Measurements from ENCODE around the gene TOPORS.
"Not testable (repeated sequence)": the region's sequence is repeated elsewhere in the genome, so short reads cannot be mapped to it uniquely, and the experiment has no call there.

The TOPORS gene

DNA sequence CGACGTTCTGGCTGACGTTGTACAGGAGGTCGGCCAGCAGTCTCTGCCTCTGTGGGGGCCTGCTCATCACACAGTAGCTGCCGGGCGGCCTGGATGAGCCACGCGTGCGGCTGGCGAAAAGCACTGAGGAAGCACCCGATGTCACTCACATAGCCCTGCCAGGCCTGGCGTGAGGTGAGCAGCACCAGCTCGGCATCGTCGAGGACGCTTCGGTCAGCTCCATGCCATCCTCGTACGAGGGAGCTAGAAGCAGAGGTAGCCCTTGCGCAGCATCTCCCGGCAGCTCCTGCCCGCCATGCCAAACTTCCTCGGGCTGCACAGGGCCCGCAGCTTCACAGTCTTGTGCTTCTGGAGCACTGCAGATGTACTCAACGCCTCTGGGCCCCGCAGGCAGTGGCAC lies 14.4 kb upstream of the TOPORS start:
- DNase-seq (ENCODE audit: low read depth in 2 of 2) = no peak

DNA sequence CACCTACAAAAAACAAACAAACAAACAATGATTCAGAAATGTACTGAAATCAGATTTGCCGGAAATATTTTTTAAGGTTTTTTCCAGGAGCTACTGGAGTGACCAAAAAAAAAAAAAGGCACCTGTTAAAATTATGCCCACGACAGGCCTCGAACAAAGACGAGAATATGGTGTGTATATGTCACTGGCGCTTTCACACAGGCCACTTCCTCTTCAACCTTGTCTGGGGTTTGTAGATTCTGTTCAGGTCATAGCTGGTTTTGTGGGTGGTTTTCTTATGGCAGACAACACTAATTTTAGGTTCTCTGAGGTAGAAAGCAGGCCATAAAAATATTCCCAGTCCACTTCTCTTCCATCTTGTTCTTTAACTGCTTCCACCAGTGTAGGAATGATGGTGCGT lies 13.6 kb upstream of the TOPORS start:
- no peak for DNase-seq (ENCODE audit: low read depth in 2 of 2)

DNA sequence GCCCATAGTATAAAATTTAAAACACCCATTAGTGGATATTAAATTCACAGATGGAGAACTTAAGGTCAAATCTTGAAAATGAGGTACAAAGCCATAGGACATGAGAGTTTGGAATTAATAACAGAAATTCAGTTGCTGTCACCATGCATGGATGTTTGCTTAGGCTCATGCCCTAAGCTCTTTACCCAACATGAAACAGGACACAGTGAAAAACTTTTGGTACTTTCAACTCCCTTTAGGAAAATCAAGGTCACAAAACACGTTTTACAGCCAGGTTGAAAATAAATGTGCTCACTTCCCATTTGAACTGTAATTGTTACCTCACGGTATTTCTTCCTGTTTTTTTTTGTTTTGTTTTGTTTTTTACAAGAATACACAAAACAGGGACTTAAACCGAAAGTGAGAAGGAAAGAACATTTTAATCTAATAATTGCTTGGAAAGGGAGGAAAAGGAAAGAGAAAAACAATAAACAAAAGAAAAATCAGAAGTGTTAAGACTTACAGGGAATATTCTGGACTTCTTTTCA lies 6.1 kb upstream of the TOPORS start:
- DNase-seq (ENCODE audit: low read depth in 2 of 2) = no peak

DNA sequence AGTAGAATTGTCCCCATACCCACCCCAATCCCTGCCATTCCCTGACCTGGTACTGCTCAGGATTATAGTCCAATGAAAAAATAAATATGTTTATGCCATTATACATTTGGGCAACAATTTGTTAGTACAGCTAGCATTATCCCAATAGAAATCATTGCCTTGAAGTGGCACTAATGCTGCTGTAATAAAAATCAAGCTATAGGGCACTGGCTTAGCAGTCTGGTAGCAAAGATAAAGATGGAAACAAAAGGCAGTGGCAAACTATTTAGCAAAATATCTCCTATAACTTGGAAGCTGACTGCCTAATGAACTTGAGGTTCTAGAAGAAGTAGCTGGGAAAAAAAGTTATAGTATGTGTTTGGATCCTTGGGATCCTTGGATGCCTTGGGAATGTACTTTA lies 2.2 kb upstream of the TOPORS start:
- no peak for DNase-seq (ENCODE audit: low read depth in 2 of 2)

DNA sequence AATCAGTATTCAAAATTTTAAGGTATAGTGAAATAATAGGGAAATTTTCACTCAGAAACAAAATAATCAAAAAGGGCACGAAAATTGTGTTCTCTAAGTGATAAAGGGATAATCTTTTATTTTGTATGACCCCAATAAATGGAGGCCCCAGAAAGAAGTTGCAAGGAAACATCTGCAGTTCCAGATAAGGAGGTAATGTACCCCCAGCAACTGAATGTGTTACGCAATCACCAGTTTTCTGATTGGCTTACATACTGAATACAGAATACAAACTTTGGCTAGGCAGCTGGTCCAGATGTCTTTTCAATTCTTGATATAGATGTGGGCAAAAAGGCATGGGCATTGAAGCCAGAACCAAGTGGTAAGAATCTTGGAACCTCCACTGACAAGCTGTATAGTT lies 1.7 kb upstream of the TOPORS start:
- no peak for DNase-seq (ENCODE audit: low read depth in 2 of 2)

DNA sequence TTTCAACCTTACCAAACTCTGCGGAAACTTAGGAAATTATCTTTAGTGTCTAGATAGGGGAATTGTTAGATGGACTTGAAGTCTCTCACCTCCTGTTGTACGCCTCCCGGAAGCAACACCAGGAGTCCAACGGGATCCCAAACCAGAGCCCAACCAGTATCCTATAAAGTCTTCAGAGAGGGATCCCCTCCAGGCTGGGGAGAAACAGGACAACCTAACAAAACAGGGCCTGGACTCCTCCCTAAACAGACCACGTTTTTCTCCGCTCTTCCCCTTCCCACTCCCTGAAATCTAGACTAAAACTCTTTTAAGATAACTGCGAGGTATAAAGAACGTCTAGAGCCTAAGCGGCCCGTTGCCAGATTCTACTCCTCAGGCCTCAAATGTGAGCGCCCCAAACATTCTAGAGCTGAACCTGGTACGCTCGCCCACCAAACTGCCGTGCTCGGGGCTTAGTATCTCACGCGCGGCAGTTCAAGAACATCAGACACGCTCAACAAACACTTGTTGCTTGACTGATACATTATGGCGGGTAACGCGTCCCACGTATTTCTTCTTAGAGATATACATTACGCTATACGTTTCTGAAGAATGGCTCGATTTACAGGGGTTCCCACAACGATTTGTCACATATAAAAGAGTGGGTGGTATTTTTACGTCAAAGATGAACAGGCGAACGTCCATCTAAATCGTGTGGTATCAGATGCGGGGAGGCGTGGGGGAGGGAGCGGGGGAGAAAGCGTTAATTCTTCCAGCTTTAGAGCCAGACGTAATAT lies 922 bp downstream of the TOPORS start:
- DNase-seq (ENCODE audit: low read depth in 2 of 2) = peak; percentile 5 to 31

DNA sequence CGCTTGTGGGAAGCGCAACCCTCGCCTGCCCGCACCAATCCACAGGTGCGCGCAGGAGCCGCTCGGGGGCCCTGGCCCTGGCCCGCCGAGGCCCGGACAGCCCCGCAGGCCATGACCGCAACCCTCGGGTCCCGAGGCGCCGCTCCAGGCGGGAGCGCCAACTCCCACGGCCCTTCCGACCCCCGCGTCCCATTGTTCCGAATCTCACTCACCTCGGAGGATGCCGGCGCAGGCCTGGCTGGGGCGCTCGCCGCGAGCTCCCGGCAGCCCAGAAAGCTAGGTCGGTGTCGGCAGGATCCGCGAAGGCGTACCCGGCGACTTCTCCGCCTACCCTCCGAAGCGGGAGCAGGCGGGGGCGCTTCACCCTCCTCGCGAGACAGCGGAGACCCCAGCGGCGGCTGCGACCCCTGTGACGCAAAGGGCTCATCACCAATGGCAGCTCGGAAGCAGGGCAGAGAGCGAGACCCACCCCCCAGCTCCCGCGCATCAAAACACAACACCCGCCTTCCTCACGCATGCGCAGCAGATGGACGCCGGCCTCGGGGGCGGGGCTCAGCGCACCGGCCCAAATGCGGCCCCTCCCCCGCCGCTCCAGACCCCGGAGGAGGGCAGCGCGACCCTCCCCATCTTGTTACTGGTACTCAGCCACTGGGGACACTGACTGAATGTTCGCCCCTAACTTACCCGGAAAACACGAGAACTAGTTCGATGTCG lies 1.7 kb downstream of the TOPORS start:
- DNase-seq (ENCODE audit: low read depth in 2 of 2) = peak; percentile 81 to 85

DNA sequence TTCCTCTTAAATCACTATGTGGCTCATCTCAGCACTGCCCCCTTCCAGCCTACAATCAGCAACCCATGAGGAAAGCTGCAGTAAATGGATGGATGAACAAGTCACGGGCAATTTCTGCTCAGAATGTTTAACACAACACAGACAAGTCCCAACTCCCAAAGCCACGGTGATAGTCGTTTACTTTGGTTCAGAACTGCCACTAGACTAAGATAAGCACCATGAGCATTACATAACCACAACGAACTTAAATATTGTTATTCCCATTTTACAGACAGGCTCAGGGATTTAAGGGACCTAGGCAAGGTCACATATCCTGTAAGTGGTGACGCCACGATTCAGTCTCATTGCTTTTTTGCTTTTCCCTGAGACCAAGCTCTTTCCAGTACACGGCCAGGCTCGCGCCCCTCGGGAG lies 2.2 kb downstream of the TOPORS start:
- DNase-seq (ENCODE audit: low read depth in 2 of 2) = no peak

DNA sequence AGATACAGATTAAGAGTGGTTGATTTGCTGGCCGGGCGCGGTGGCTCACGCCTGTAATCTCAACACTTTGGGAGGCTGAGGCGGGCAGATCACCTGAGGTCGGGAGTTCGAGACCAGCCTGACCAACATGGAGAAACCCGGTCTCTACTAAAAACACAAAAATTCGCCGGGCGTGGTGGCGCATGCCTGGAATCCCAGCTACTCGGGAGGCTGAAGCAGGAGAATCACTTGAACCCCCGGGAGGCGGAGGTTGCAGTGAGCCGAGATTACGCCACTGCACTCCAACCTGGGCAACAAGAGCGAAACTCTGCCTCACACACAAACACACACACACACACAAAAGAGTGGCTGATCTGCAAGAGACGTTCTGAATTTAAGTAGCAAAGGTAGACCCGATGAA lies 4.2 kb downstream of the TOPORS start:
- DNase-seq (ENCODE audit: low read depth in 2 of 2) = not testable (repeated sequence)

DNA sequence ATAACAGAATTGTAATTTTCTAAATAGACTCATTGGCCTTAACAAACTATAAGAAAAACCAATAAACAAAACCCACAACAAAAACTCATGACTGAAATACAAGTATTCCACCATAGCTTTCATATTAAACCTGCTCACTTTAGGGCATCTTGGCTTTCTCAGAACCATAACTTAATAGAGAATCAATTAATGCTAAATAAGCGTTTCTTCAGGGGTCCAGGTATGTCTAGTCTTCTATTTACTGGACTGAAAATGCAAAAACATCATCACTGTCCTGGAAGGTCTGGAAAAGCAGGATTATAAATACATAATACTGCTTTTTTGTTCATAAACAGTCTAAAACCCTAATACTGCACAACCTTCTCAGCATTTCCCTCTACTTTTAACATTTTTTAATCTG lies 6.5 kb downstream of the TOPORS start:
- DNase-seq (ENCODE audit: low read depth in 2 of 2) = no peak

DNA sequence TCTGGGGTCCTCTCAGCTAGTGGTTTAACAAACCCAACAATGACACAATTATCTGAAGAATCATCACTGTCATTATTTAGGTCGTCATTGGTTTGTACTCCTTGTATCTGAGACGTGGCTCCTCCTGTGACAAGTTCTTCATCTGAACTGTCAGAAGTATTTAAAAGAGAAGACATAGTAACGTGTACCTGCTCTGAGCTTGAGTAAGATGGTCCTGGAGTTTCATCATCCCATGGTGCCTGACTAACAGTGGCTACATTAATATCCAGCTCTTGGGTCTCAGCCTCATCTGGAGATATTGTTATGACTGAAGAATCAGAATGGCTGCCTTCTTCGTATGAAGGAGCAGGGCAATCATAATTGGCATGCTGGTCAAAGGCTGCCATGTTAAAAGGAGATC lies 9.3 kb downstream of the TOPORS start:
- no peak for DNase-seq (ENCODE audit: low read depth in 2 of 2)

DNA sequence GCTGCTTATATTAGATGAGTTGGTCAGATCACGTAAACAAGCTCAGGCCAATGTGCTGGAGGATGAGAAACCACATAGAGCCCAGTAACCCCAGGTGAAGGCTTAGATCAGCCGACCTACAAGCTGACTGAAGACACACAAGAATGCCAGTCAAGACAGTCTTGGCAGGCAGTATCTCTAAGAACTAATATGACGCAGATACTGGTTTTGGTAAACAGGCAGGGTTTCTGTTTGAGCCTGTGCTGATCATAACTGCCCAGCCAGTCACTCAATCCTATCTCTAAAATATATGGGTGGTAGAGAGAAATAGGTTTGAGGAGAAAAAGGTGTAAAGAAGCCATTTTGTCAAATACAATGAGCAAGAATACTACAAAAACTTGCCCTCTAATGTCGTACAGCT lies 18.6 kb downstream of the TOPORS start:
- DNase-seq (ENCODE audit: low read depth in 2 of 2) = no peak

DNA sequence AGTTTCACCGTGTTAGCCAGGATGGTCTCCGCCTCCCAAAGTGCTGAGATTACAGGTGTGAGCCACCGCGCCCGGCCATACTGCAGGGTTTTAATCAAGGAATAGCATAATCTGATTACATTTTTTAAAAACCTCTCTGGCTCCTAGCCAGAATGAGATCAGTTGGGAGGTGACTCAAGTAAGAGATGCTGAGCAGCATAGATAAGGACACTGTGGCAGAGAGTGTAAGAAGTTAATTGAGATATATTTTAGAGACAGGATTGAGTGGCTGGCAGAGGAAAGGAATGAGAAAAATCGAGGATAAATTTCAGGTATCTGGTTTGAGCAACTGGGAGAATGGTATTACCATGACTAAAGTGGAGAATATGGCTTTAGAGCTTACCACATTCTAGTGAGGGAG lies 19.1 kb downstream of the TOPORS start:
- DNase-seq (ENCODE audit: low read depth in 2 of 2) = no peak

DNA sequence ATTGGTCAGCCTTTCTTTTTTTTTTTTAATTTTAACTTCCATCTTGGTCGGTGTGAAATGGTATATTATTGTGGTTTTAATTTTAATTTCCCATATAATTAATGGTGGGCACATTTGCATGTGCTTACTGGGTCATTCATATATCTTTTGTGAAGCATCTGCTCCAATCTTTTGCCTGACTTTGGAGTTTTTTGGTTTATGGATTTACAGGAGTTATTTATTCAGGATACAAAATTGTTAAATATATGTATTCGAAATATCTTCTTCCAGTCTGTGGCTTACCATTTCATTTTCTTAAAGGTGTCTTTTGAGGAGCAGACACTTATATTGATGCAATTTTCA lies 25.7 kb downstream of the TOPORS start:
- DNase-seq (ENCODE audit: low read depth in 2 of 2) = no peak

DNA sequence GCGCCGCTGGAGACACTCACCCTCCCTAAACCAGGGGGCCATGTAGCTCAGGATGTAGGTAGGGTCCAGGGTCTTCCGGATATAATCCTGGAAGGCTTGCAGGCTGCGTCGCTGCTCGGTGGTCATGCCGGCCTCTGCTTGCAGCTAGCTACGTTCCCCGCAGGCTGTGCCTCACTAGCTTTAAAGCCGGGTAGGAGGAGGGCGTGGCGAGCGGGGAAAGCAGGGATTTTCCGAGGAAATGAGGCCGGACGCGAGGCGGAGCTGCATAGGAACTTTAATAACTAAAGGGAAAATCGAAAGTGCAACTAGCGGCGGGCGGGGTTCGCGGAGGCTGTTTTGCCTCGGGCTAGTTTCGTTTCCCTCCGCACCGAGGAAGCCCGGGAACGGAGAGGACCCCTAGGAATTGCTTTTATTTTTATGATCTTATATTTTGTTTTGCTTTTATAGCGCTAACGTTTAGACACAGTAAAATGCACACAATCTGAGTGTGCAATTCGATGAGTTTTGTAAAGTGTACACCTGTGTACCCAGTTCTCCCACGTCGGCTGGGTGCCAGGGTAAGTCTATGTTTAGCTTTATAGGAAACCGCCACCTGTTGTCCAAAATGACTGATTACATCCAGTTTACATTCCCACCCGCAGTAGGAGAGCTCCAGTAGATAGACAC lies 26.2 kb downstream of the TOPORS start, which contains the start of gene RIGI:
TSS of gene RIGI (minus strand) at position 156 of the 666 bp plus-strand sequence. CDS start at position 126, 30 bp downstream.
- peak; percentile 61 to 71 for DNase-seq (ENCODE audit: low read depth in 2 of 2)

DNA sequence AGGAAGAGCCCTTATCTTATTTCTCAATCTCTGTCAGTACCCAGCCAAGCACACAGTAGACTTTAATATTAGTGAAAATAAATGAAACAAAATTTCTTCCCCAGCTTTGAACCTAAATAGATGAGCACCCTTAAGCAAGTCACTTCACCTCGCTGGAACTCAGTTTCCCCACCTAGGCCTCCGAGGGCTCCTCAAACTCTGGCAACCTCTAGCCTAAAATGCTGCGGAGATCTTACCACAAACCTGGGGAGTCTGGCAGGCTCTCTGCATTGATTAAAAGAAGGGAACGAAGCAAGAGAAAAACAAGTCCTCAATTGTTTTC lies 26.7 kb downstream of the TOPORS start:
- no peak for DNase-seq (ENCODE audit: low read depth in 2 of 2)

DNA sequence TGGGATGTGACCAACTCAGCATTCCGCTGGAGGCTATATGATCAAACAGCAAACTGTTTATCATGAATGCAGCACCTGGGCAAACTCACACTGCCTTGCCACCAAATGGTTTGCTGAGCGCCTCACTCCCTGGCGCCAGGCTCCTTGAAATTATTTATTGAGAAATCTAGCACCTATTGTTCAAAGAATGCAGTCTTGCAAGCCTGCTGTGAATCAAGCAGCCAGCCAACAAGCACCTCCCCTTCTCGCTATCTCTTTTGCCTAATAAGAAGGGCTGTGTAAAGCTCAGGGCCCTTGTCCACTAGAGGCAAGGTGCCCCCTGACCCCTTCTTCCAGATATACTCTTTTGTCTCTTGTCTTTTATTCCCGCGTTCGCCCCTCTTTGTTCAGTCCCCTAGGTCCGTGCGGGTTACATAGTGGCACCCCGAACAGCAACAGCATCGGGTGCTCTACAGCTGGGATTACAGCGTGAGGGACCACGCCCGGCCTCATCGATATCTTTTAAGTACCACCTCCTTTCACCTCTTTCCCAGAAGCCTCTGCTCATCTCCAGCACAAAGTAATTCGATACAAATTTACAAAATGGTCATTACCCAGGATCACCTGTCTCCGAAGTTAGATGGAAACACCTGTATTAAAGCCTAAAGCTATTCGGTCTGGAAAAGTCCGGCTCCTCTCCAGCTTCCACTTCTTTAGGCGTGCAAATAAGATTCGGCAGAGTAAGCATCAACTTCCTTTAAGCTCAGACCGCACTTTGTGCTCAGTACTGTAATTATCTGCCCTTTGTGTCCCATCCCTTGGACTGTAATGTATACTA lies 27.3 kb downstream of the TOPORS start:
- DNase-seq (ENCODE audit: low read depth in 2 of 2) = peak in 1 of 2 experiments; percentile 2

DNA sequence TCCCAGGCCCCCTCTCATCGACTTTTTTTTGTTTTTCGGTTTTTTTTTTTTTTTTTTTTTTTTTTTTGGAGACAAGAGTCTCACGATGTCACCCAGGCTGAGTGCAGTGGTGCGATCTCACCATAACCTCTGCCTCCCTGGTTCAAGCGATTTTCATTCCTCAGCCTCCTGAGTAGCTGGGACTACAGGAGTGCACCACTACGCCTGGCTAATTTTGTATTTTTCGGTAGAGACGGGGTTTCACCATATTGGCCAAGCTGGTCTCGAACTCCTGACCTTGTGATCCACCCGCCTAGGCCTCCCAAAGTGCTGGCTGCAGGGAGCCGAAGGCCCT lies 27.9 kb downstream of the TOPORS start:
- not testable (repeated sequence) for DNase-seq (ENCODE audit: low read depth in 2 of 2)

DNA sequence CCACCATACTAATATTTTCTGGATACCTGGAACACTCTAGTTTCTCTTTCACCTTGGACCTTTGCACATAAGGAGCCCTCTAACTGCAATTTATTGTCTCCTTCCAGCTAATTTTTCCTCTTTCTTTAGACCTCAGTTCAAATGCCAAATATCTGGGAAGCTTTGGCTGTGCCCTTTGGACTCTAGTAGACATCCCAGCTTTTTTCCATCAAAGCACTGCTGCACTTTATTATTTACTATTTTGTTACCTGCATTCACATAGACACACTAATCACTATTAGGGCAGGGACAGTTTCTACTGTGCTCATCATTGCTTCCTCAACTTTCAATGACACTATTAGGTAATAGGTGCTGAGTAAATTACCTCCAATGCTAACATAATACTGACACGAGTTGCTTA lies 28.5 kb downstream of the TOPORS start:
- DNase-seq (ENCODE audit: low read depth in 2 of 2) = no peak

DNA sequence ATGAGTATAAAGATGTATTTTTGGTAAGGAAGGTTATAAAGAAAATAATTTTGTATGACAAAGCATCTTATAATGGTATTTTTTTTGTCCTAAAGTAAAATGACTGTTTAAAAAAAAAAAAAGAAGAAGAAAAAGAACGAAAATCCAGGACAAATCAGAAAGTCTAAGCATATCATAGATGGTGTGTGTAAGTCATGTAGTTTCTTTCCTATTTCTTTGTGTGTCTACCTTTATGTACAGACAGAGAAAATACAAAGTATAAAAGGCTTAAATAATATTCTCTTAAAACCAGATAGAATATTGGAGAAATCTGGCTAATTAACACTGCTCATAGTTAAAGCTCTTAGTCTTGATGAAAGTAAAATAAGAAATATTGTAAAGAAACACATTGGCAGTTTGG lies 34.1 kb downstream of the TOPORS start:
- no peak for DNase-seq (ENCODE audit: low read depth in 2 of 2)

DNA sequence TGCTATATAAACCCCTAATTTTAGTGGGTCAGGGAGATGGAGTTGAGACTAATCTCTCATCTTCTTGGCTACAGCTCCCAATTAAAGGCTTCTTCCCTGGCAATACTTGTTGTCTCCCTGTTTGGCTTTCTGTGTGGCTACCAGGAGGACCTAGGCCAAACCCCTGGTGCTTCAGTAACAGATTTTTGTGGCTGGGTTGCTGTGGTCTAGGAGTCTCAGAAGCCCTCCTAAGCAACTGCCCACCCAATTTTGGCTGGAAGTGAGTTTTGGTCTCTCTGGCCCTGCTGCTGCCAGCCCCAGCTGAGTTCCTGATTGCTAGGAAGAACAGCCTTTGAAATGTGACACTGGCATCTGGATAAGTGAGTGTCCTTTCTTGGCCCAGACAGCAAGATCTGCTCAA lies 36.1 kb downstream of the TOPORS start:
- no peak for DNase-seq (ENCODE audit: low read depth in 2 of 2)

DNA sequence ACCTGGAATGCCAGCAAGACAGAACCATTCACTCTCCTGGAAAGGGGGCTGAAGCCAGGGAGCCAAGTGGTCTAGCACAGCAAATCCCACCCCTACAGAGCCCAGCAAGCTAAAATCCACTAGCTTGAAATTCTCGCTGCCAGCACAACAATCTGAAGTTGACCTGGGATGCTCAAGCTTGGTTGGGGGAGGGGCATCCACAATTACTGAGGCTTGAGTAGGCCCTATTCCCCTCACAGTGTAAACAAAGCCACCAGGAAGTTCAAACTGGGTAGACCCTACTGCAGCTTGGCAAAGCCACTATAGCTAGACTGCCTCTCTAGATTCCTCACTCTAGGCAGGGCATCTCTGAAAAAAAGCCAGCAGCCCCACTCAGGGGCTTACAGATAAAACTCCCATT lies 43.7 kb downstream of the TOPORS start:
- no peak for DNase-seq (ENCODE audit: low read depth in 2 of 2)
